ENCODE data around the gene PLAU.

Gene PLAU

DNA sequence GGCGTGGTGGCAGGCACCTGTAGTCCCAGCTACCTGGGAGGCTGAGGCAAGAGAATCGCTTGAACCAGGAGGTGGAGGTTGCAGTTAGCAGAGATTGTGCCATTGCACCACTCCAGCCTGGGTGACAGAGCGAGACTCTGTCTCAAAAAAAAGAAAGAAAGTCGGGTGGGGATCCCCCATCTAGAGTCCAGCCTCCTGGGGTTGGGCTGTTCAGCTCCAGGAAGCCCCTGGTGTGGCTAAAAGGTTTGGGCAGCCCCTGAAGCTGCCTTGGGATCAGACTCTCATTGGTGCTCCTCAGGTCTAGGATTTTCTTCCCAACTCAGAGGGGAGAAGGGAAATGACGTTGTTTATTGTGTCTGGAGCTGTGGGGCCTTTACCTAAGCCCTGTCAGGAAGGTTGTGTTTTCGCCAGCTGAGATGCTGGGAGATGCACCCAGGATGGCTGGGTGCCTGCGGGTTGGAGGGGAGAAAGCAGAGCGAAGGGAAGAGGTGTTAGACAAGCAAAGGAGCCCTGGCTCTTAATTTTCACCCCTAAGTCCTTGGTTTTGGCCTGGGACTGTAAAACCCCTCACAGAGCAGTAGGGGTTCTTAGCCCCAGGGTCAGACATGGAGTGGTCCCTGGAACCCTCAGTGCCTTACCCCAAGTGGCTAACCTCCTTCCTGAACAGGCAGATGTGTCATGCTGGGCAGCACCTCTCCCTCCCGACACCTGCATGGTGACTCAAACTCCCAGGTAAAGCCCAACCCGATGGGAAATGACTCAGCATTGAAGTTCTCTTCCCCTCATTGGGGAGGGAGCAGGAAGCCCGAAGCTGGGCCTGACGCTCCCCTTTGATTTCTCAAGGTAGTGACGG, 21.1 kb downstream of the PLAU start:
- H3K9me3 ChIP-seq (ENCODE audit: control insufficient read depth, low read length) = no peaks in the 10 kb centered on the region
- H3K79me1 ChIP-seq (replicated peaks; ENCODE audit: low read length, poor library complexity, severe bottlenecking) = no peaks in the 10 kb centered on the region
- H4K91ac ChIP-seq (ENCODE audit: low read length) = peak overlapping the region; percentile 28
- H2BK15ac ChIP-seq (ENCODE audit: low read depth, poor library complexity, severe bottlenecking) = no peak overlapping the region
- peak overlapping the region; percentile 61 for H2AK5ac ChIP-seq (ENCODE audit: low read length, severe bottlenecking)
- peak overlapping the region; percentile 15 for H2BK120ac ChIP-seq (ENCODE audit: low read depth, low read length)
- peak overlapping the region; percentile 36 for H4K8ac ChIP-seq (ENCODE audit: low read length)
- no peak overlapping the region for H3K9ac ChIP-seq (ENCODE audit: low read length)
- H3K4ac ChIP-seq (ENCODE audit: low read depth in 1 of 2, low read length in 2 of 2) = peak overlapping the region in 1 of 2 experiments; percentile 14
- H3K23ac ChIP-seq (ENCODE audit: low read length in 2 of 2) = no peak overlapping the region
- no peak overlapping the region for H3K27ac ChIP-seq (ENCODE audit: low read length, poor library complexity, severe bottlenecking)
- peak overlapping the region in 1 of 2 experiments; percentile 50 for H3K18ac ChIP-seq (ENCODE audit: low read depth in 1 of 2, low read length in 2 of 2)
- H3K4me2 ChIP-seq (ENCODE audit: low read length, poor library complexity, severe bottlenecking) = no peak overlapping the region
- no peak overlapping the region for H3K4me3 ChIP-seq (ENCODE audit: insufficient read depth in 1 of 2, low read depth in 1 of 2, low read length in 2 of 2)
- no peak for DNase-seq
- no peaks in the 10 kb centered on the region for H3K27me3 ChIP-seq (ENCODE audit: control insufficient read depth in 1 of 2, insufficient read depth in 1 of 2, low read length in 2 of 2)
- H3K4me1 ChIP-seq (ENCODE audit: control insufficient read depth, insufficient read depth, low read depth, low read length) = peaks cover 9% of the 10 kb centered on the region
- no peaks in the 10 kb centered on the region for H3K36me3 ChIP-seq (ENCODE audit: control insufficient read depth in 1 of 2, insufficient read depth in 2 of 2, low read depth in 1 of 2, low read length in 2 of 2)
- peak overlapping the region in 1 of 2 experiments; percentile 51 for H2BK12ac ChIP-seq (ENCODE audit: low read length in 2 of 2)
- WGBS = 83% methylated on average over 9 of the region's 13 CpGs
- no peak overlapping the region for H2AFZ ChIP-seq (ENCODE audit: low read depth, low read length)
- no peak overlapping the region for H2BK5ac ChIP-seq (ENCODE audit: low read depth, low read length, poor library complexity, severe bottlenecking)
- H3K14ac ChIP-seq (ENCODE audit: low read length in 2 of 2) = no peak overlapping the region

DNA sequence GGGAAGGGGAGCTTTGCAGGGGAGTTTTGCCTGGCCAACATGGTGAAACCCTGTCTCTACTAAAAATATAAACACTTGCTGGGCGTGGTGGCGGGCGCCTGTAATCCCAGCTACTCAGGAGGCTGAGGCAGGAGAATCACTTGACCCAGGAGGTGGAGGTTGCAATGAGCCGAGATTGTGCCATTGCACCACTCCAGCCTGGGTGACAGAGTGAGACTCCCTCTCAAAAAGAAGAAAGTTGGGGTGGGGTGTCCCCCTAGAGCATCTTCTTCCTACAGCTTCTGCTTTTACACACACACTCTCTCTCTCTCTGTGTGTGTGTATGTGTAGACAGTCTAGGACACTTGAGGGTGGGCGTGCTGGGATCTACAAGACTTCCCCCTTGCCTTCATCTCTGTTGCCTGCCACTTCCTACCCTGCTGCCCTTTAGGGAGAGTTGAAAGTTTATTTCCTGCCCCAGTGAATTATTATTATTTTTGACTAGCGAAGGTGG, 21.7 kb downstream of the PLAU start:
- H3K79me1 ChIP-seq (replicated peaks; ENCODE audit: low read length, poor library complexity, severe bottlenecking) = no peaks in the 10 kb centered on the region
- H3K9ac ChIP-seq (ENCODE audit: low read length) = no peak overlapping the region
- H3K27ac ChIP-seq (ENCODE audit: low read length, poor library complexity, severe bottlenecking) = no peak overlapping the region
- 100% methylated on average over 1 of the region's 6 CpGs for WGBS
- H3K36me3 ChIP-seq (ENCODE audit: control insufficient read depth in 1 of 2, insufficient read depth in 2 of 2, low read depth in 1 of 2, low read length in 2 of 2) = no peaks in the 10 kb centered on the region
- no peak overlapping the region for H2BK5ac ChIP-seq (ENCODE audit: low read depth, low read length, poor library complexity, severe bottlenecking)
- H3K4me2 ChIP-seq (ENCODE audit: low read length, poor library complexity, severe bottlenecking) = no peak overlapping the region
- no peak overlapping the region for H3K4ac ChIP-seq (ENCODE audit: low read depth in 1 of 2, low read length in 2 of 2)
- peaks cover 9% of the 10 kb centered on the region for H3K4me1 ChIP-seq (ENCODE audit: control insufficient read depth, insufficient read depth, low read depth, low read length)
- no peaks in the 10 kb centered on the region for H3K9me3 ChIP-seq (ENCODE audit: control insufficient read depth, low read length)
- H4K8ac ChIP-seq (ENCODE audit: low read length) = no peak overlapping the region
- H2BK12ac ChIP-seq (ENCODE audit: low read length in 2 of 2) = peak overlapping the region in 1 of 2 experiments; percentile 51
- H2AFZ ChIP-seq (ENCODE audit: low read depth, low read length) = no peak overlapping the region
- DNase-seq = no peak
- no peak overlapping the region for H2BK120ac ChIP-seq (ENCODE audit: low read depth, low read length)
- H2AK5ac ChIP-seq (ENCODE audit: low read length, severe bottlenecking) = peak overlapping the region; percentile 71
- H3K14ac ChIP-seq (ENCODE audit: low read length in 2 of 2) = no peak overlapping the region
- no peak overlapping the region for H3K4me3 ChIP-seq (ENCODE audit: insufficient read depth in 1 of 2, low read depth in 1 of 2, low read length in 2 of 2)
- no peaks in the 10 kb centered on the region for H3K27me3 ChIP-seq (ENCODE audit: control insufficient read depth in 1 of 2, insufficient read depth in 1 of 2, low read length in 2 of 2)
- no peak overlapping the region for H4K91ac ChIP-seq (ENCODE audit: low read length)
- H3K23ac ChIP-seq (ENCODE audit: low read length in 2 of 2) = no peak overlapping the region
- H2BK15ac ChIP-seq (ENCODE audit: low read depth, poor library complexity, severe bottlenecking) = no peak overlapping the region
- H3K18ac ChIP-seq (ENCODE audit: low read depth in 1 of 2, low read length in 2 of 2) = no peak overlapping the region

DNA sequence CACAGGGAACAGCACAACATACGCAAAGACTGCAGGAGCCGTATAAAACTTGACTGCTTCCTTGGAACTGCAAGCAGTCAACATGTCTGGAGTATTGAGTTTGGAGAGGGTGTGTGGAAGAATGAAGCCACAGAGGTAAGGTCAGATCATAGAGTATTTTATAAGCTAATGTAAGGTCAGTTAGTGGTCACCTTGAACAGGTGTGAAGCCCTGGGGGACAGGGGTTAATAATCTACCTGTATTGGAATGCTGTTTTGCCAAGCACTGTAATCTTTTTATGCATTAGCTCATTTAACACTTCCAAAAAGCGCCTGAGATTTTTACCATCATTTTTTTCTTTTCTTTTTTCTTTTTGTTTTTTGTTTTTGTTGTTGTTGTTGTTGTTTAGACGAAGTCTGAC, 23.1 kb downstream of the PLAU start:
- Histone ChIP-seq H3K79me1 (replicated peaks; ENCODE audit: low read length, poor library complexity, severe bottlenecking) (no peaks in the 10 kb centered on the region), H3K4me3 (ENCODE audit: insufficient read depth in 1 of 2, low read depth in 1 of 2, low read length in 2 of 2) (no peak overlapping the region), H3K27ac (ENCODE audit: low read length, poor library complexity, severe bottlenecking) (no peak overlapping the region), H3K36me3 (ENCODE audit: control insufficient read depth in 1 of 2, insufficient read depth in 2 of 2, low read depth in 1 of 2, low read length in 2 of 2) (no peaks in the 10 kb centered on the region), H2BK120ac (ENCODE audit: low read depth, low read length) (no peak overlapping the region), H2BK15ac (ENCODE audit: low read depth, poor library complexity, severe bottlenecking) (no peak overlapping the region), H3K4ac (ENCODE audit: low read depth in 1 of 2, low read length in 2 of 2) (no peak overlapping the region), H2BK5ac (ENCODE audit: low read depth, low read length, poor library complexity, severe bottlenecking) (no peak overlapping the region), H3K4me1 (ENCODE audit: control insufficient read depth, insufficient read depth, low read depth, low read length) (peaks cover 9% of the 10 kb centered on the region), H3K4me2 (ENCODE audit: low read length, poor library complexity, severe bottlenecking) (no peak overlapping the region), H3K9me3 (ENCODE audit: control insufficient read depth, low read length) (no peaks in the 10 kb centered on the region), H3K27me3 (ENCODE audit: control insufficient read depth in 1 of 2, insufficient read depth in 1 of 2, low read length in 2 of 2) (no peaks in the 10 kb centered on the region), H4K8ac (ENCODE audit: low read length) (no peak overlapping the region), H3K18ac (ENCODE audit: low read depth in 1 of 2, low read length in 2 of 2) (no peak overlapping the region), H3K14ac (ENCODE audit: low read length in 2 of 2) (no peak overlapping the region), H2AFZ (ENCODE audit: low read depth, low read length) (no peak overlapping the region), H3K9ac (ENCODE audit: low read length) (no peak overlapping the region), H2AK5ac (ENCODE audit: low read length, severe bottlenecking) (no peak overlapping the region), H3K23ac (ENCODE audit: low read length in 2 of 2) (no peak overlapping the region), H4K91ac (ENCODE audit: low read length) (no peak overlapping the region), H2BK12ac (ENCODE audit: low read length in 2 of 2) (no peak overlapping the region)
- no peak for DNase-seq
- 87% methylated on average over 3 of the region's 4 CpGs for WGBS

DNA sequence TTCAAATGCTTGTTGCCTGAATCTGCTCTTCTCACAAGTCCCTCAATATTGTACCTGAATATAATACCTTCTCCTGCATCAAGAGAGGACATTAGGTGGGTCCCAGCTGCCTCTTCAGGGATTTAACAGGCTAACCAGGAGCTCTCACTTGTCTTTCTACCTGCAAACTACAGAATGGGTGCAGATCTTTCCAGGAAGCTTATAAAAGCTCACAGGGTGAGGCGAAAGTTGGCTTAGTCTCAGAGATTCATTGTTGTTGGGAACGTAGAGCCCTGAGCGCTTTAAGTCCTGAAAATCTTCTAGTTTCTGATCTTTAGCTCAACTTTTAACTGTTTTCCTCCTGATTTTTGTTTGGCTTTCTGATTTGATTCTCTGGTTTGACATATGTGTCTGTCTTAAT, 25.0 kb downstream of the PLAU start:
- H3K4ac ChIP-seq (ENCODE audit: low read depth in 1 of 2, low read length in 2 of 2) = no peak overlapping the region
- 100% methylated on average over 1 of the region's 3 CpGs for WGBS
- H2BK120ac ChIP-seq (ENCODE audit: low read depth, low read length) = no peak overlapping the region
- H3K27me3 ChIP-seq (ENCODE audit: control insufficient read depth in 1 of 2, insufficient read depth in 1 of 2, low read length in 2 of 2) = no peaks in the 10 kb centered on the region
- H2BK12ac ChIP-seq (ENCODE audit: low read length in 2 of 2) = no peak overlapping the region
- no peak overlapping the region for H2BK5ac ChIP-seq (ENCODE audit: low read depth, low read length, poor library complexity, severe bottlenecking)
- no peak overlapping the region for H3K23ac ChIP-seq (ENCODE audit: low read length in 2 of 2)
- H3K4me3 ChIP-seq (ENCODE audit: insufficient read depth in 1 of 2, low read depth in 1 of 2, low read length in 2 of 2) = no peak overlapping the region
- DNase-seq = no peak
- H4K91ac ChIP-seq (ENCODE audit: low read length) = no peak overlapping the region
- H3K79me1 ChIP-seq (replicated peaks; ENCODE audit: low read length, poor library complexity, severe bottlenecking) = no peaks in the 10 kb centered on the region
- H2BK15ac ChIP-seq (ENCODE audit: low read depth, poor library complexity, severe bottlenecking) = no peak overlapping the region
- H3K9ac ChIP-seq (ENCODE audit: low read length) = no peak overlapping the region
- no peak overlapping the region for H3K18ac ChIP-seq (ENCODE audit: low read depth in 1 of 2, low read length in 2 of 2)
- no peak overlapping the region for H3K4me2 ChIP-seq (ENCODE audit: low read length, poor library complexity, severe bottlenecking)
- H3K14ac ChIP-seq (ENCODE audit: low read length in 2 of 2) = no peak overlapping the region
- H2AK5ac ChIP-seq (ENCODE audit: low read length, severe bottlenecking) = no peak overlapping the region
- H2AFZ ChIP-seq (ENCODE audit: low read depth, low read length) = no peak overlapping the region
- H3K9me3 ChIP-seq (ENCODE audit: control insufficient read depth, low read length) = no peaks in the 10 kb centered on the region
- H3K36me3 ChIP-seq (ENCODE audit: control insufficient read depth in 1 of 2, insufficient read depth in 2 of 2, low read depth in 1 of 2, low read length in 2 of 2) = no peaks in the 10 kb centered on the region
- no peak overlapping the region for H3K27ac ChIP-seq (ENCODE audit: low read length, poor library complexity, severe bottlenecking)
- peaks cover 12% of the 10 kb centered on the region for H3K4me1 ChIP-seq (ENCODE audit: control insufficient read depth, insufficient read depth, low read depth, low read length)
- H4K8ac ChIP-seq (ENCODE audit: low read length) = no peak overlapping the region
